H7 (cell line): ENCODE measurements around the gene ZFR. TPM values are rescaled to one million over a fixed set of nuclear protein-coding genes. Genes with fewer than 3 reads are reported as not detected.
"Not testable (repeated sequence)": the region's sequence is repeated elsewhere in the genome, so short reads cannot be mapped to it uniquely, and the experiment has no call there.

Source experiments
- DNase-seq: peaks from one replicate; pipeline ENCODE4 v3.0.0; 2012
- H3K27me3 ChIP-seq: 2 replicates; pipeline ENCODE4 v1.6.0; 2011; ENCODE audit warnings: mild to moderate bottlenecking, low read length; ENCODE audit not compliant: control insufficient read depth, insufficient read depth
- H3K36me3 ChIP-seq: replicated peaks from 2 replicates; pipeline ENCODE4 v1.5.1; 2011; ENCODE audit warnings: low read length; ENCODE audit not compliant: control insufficient read depth, insufficient read depth
- H3K4me3 ChIP-seq: 2 replicates; pipeline ENCODE4 v1.5.1; 2011; ENCODE audit warnings: low read depth, mild to moderate bottlenecking, control low read depth, low read length, moderate library complexity; ENCODE audit not compliant: insufficient read depth
- total RNA-seq: library from RNA; depleted of rRNA; stranded (reverse); fragments of >200 nt; shearing (Covaris generic); gene quantifications from 2 replicates; pipeline ENCODE4 v1.2.3, GENCODE V29; 2014

The ZFR gene
- total RNA-seq, 1 experiment from 2014 or later: 66.2 TPM

DNA sequence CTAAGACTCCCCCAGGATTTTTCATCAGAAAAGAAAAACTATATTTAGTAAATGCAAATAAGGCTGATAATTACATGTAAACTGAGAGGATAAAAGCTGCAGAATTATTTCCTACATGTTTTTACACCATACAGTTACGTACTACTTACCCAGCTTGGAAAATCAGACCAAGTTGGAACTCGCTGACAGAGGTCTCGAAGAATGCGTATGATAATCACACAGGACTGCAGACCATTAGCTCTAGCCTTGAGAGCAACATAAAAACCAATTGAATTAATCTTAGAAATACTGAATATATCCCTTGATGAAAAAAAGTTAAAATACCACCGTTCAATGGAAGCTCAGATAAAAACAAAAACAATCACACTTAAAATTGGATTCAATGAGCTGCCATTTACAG lies 65.6 kb downstream of the ZFR start:
- Histone ChIP-seq H3K4me3 (no peak overlapping the region), H3K27me3 (no peaks in the 10 kb centered on the region), H3K36me3 (peaks cover 7% of the 10 kb centered on the region)
- no peak for DNase-seq

DNA sequence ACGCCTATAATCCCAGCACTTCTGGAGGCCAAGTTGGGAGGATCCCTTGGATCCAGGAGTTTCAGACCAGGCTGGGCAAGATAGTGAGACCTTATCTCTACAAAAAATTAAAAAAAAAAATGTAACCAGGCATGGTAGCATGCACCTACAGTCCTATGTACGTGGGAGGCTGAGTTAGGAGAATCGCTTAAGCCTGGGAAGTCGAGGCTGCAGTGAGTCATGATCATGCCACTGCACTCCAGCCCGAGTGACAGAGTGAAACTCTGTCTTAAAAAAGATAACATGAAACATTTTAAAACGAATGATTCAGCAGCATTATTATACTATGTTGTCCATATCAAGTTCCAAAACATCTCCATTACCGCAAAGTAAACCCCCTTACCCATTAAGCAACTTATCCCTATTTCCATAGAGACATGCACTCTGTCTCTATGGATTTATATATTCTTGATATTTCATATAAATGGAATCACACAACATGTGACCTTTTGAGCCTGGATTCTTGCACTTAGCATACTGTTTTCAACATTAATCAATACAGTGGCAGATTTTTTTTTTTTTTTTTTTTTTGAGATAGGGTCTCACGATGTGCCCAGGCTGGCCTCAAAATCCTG lies 74.9 kb downstream of the ZFR start:
- no peak for DNase-seq
- Histone ChIP-seq H3K36me3 (peaks cover 8% of the 10 kb centered on the region), H3K27me3 (no peaks in the 10 kb centered on the region), H3K4me3 (no peak overlapping the region)

DNA sequence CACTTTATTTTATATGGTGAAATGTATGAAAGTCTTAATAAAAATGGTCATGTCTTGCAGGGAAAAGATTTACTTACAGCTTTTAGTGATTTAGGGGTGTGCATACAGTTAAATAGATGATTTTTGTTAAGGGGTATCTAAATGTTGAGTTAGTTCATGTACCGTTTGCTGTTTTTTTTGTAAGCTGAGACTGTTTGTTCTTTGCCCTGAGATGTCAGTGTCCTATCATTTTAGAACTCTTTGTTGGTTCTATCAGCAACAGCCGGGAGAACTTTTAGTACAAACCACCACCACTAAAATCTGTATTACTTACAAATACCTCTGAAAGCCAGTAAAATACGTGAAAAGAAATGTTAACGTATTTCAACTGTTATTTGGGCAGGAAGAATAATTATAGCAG lies 75.5 kb downstream of the ZFR start:
- Histone ChIP-seq H3K4me3 (no peak overlapping the region), H3K27me3 (no peaks in the 10 kb centered on the region), H3K36me3 (peaks cover 8% of the 10 kb centered on the region)
- no peak for DNase-seq

DNA sequence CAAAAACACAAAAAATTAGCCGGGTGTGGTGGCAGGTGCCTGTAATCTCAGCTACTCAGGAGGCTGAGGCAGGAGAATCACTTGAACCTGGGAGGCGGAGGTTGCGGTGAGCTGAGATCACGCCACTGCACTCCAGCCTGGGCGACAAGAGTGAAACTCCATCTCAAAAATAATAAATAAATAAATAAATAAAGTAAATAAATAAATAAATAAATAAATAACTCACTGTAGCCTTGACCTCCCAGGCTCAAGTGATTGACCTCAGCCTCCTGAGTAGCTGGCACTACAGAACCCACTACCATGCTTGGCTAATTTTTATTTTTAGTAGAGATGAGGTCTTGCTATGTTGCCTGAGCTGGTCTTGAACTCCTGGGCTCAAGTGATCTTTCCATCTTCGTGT lies 77.3 kb downstream of the ZFR start:
- H3K36me3 ChIP-seq, H3K4me3 ChIP-seq, H3K27me3 ChIP-seq: not testable (repeated sequence)

DNA sequence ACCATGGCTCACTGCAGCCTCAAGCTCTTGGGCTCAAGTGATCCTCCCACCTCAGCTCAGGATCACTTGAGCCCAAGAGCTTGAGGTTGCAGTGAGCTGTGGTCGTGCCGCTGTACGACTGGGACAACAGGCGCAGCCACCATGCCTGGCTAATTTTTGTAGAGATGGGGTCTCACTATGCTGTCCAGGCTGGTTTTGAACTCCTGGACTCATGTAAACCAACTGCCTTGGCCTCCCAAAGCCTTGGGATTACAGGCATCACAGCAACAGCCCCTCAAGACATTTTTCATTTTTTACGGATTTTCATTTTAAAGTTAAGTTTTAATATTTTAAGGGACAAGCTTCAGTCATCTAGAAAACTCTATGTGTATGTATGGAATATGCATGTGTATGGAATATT lies 78.9 kb downstream of the ZFR start:
- Histone ChIP-seq H3K36me3 (peaks cover 3% of the 10 kb centered on the region), H3K4me3 (no peak overlapping the region), H3K27me3 (no peaks in the 10 kb centered on the region)
- no peak for DNase-seq

More for the DNA sequence above, 77.3 kb downstream of the ZFR start:
- DNase-seq: not testable (repeated sequence)

DNA sequence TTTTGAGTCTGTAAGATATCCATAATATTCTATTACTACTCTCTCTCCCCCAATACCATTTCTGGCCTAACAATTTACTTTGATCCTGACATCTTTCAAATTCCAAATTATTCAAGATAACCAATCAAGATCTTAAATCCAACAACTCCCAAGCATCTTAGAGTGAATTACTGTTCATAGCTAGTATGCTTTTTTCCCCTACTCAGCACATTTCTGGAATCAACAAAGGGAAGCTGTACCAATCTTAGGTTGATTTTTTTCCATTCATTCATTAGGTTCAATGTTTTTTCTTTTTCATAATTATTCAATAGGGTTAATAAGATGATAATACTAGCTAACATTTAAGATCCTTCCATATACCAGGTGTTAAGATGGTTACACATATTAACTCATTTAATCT lies 81.5 kb downstream of the ZFR start:
- DNase-seq: no peak
- H3K36me3 ChIP-seq: peaks cover 3% of the 10 kb centered on the region
- H3K4me3 ChIP-seq: no peak overlapping the region
- no peaks in the 10 kb centered on the region for H3K27me3 ChIP-seq

DNA sequence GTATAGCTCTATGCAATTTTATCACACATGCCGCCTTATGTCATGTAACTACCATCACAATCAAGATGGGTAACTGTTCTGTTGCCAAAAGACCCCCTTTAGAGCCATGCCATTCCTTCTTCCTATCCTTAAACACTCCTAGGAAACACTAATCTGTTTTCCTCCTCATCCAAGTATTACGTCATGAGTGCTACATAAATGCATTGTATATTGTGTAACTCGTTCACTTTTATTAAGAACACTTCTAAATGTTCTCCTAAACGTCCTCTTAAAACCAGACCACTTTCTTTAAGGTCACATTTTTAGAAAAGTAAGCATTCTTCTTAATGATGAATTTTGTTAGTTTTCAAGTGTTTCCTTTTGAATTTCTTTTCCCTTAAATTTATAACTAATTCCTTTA lies 82.0 kb downstream of the ZFR start:
- Histone ChIP-seq H3K36me3 (peaks cover 3% of the 10 kb centered on the region), H3K27me3 (no peaks in the 10 kb centered on the region), H3K4me3 (no peak overlapping the region)
- DNase-seq: no peak

DNA sequence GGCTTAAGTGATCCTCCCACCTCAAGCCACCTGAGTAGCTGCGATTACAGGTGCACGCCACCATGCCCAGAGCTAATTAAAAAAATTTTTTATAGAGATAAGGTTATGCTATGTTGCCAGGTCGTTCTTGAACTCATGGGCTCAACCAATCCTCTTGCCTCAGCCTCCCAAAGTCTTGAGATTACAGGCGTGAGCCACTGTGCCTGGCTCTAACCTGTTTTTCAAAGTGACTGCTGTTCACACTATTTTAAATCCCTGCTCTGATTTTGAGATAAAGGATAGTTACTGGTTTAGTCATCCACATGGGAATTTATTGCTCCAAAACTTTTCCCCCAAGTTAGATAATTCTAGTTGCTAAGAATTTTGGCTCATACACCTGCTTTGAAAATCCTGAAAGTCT lies 83.6 kb downstream of the ZFR start:
- Histone ChIP-seq H3K36me3 (peaks cover 5% of the 10 kb centered on the region), H3K4me3 (no peak overlapping the region), H3K27me3 (no peaks in the 10 kb centered on the region)
- no peak for DNase-seq

DNA sequence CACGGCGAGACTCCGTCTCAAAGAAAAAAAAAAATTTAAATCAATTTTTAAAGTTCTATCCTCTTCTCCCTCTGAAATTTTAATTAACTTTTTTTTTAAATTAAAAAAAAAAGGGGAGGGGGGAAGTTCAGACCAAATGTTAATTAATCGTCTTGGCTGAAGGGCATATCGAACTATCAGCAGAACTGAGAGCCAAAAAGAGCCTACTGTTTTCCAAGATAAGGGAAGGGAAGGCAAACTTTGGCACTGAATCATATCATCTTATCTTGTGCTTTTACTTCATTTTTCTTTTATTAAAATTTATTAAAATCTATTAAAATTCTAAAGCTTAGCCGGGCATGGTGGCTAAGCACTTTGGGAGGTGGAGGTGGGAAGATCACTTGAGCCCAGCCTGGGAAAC lies 85.9 kb downstream of the ZFR start:
- no peak for DNase-seq
- peaks cover 3% of the 10 kb centered on the region for H3K36me3 ChIP-seq
- H3K4me3 ChIP-seq: no peak overlapping the region
- H3K27me3 ChIP-seq: no peaks in the 10 kb centered on the region

DNA sequence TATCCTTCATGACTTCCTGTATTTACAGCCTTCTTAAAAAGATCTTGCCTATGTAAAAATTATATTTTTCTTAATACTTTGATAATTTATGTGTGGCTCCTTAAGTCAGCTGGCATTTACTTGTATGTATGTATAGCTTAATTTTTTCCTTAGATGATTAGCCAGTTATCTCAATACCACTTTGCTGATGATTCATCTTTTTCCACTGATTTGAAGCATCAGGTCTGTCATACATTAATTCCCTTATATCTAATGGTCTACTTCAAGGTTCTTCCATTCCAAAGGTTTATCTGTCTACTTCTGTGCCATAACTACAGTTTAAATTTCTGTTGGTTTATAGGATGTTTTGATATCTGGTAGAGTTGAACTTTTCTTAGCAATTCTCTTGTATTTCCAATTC lies 86.9 kb downstream of the ZFR start:
- H3K27me3 ChIP-seq: no peaks in the 10 kb centered on the region
- no peak overlapping the region for H3K4me3 ChIP-seq
- H3K36me3 ChIP-seq: peaks cover 3% of the 10 kb centered on the region
- no peak for DNase-seq

DNA sequence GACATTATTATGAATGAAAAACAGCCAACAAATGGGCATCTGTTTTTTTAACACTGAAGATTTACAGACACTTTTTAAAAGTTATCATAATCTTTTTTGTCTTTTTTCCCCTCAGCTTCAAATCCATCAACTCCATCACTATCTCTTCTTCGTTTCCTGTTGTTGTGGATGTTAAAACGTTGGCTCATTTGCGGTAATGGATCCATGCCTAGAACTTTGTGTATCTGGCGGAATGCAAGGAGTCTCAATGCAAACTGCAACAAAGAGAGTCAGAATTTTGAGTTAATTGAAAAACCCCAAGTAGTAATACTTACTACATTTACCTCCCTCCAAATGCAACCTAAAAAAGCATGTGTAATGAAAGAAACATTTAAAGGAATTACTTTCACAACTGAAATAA lies 88.9 kb downstream of the ZFR start:
- no peaks in the 10 kb centered on the region for H3K27me3 ChIP-seq
- no peak for DNase-seq
- H3K36me3 ChIP-seq: peaks cover 3% of the 10 kb centered on the region
- no peak overlapping the region for H3K4me3 ChIP-seq

DNA sequence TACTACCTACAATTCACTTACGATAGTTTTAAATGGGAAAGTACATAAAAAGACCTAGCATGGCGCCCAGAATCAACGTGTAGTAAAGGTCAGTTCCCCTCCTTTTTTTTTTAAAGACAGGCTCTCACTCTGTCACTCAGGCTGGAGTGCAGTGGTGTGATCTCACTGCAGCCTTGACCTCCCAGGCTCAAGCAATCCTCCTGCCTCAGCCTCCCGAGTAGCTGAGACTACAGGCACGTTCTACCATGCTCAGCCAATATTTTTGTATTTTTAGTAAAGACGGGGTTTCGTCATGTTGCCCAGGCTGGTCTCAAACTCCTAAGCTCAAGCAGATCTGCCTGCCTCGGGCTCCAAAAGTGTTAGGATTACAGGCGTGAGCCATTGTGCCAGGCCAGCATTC lies 91.1 kb downstream of the ZFR start:
- Histone ChIP-seq H3K4me3 (no peak overlapping the region), H3K36me3 (peaks cover 3% of the 10 kb centered on the region), H3K27me3 (no peaks in the 10 kb centered on the region)
- DNase-seq: no peak

DNA sequence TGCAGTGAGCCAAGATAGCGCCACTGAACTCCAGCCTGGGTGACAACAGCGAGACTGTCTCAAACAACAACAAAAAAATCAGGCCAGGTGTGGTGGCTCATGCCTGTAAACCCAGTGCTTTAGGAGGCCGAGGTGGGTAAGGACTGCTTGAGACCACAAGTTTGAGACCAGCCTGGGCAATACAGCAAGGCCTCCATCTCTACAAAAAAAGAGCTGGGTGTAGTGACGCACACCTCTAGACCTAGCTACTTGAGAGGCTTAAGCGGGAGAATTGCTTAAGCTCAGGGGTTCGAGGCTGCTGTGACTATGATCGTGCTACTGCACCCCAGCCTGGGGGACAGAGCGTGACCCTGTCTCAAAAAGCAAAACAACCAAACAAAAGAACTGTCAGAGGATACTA lies 91.9 kb downstream of the ZFR start:
- H3K27me3 ChIP-seq: no peaks in the 10 kb centered on the region
- peaks cover 3% of the 10 kb centered on the region for H3K36me3 ChIP-seq
- no peak overlapping the region for H3K4me3 ChIP-seq
- DNase-seq: no peak

DNA sequence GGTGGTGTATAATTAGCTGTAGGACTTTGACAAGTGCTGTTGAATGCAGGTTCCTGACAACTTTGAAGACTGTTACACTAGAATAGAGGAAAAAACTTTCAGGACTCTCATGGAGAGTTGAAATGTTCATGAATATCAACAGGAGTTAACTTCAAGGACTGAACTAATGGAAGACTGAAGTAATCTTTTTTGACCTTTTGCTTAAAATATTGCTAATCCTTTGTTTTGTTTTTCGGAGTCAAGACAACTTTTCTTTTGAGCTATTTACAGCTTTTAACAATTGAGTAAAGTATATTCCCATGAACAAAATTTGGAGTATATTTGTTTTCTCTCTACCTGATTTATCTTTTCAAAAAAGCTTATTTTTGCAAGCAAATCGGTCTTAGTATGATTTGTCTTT lies 97.7 kb downstream of the ZFR start:
- DNase-seq: no peak
- H3K36me3 ChIP-seq: no peaks in the 10 kb centered on the region
- H3K4me3 ChIP-seq: no peak overlapping the region
- H3K27me3 ChIP-seq: no peaks in the 10 kb centered on the region

DNA sequence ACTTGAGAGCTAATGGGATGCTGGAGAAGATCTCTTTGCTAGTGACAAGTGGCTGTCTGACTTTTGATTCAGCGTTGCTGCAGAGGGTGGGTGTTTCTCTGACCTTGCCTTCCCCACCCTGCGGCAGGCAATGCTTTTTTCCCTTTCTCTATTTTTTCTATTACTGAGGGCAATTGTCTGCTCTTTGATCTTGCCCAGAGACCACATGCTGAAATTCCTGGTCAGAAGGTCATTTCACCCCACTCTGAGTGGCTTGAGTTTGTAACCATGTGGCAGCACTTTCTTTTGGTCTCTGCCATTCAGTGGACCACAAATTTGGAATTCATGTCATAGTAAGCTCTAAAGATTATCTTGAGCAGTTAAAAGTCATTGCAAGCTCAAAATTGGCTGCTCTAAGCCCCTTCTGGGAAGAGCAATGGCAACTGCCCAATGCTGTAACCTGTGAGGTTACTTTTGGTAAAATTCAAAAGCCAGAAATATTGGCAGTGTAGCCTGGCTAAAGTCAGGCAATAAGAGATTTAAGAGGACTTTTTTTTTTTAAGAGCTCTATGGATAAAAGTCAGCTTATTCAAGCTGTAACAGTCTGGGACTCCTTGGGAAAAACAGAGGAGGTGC lies 101.4 kb downstream of the ZFR start:
- DNase-seq: no peak
- Histone ChIP-seq H3K36me3 (no peaks in the 10 kb centered on the region), H3K4me3 (no peak overlapping the region), H3K27me3 (no peaks in the 10 kb centered on the region)

DNA sequence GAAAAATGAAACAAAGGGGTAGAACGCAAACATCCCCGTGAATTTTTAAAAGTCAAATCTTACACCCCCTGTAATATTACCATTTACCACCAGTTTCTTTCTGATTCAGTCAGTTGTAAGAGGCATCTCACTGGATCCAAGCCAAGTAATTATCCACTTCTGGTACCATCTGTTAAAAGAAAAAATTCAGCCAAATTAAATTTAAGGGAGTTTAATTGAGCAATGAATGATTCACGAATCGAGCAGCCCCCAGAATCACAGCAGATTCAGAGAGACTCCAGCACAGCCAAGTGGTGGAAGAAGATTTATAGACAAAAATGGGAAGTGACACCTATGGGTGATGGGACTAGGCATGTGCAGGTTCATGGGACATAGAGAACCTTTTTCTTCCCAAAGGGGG lies 101.9 kb downstream of the ZFR start:
- Histone ChIP-seq H3K4me3 (no peak overlapping the region), H3K27me3 (no peaks in the 10 kb centered on the region), H3K36me3 (no peaks in the 10 kb centered on the region)
- DNase-seq: no peak
